Measurements from ENCODE around the gene SRI. TPM values are rescaled to one million over a fixed set of nuclear protein-coding genes. Genes with fewer than 3 reads are reported as not detected.

The SRI gene
- total RNA-seq, 1 donor from 2014 or later = 136 TPM

DNA sequence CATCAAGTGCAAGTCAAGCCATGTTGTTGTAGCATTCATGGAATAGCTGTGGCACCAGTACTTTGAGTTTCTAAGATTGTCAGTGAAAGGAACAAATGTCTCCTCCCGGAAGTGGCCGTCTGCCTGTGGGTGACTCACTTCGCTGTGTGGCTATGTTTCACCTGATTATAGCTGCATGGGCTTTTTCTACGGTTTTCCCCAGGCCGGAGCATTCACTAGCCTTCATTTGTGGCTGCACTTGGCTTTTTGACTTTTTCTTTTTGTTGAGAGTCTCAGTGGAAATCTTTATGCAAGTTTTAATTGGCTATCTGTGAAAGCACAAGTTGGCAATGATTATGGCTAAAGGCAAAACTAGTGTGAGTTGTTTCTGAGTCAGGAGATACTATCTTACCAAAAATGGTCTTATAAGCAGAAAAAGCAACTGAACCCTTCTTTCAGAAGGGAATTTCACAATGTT, 35.0 kb downstream of the SRI start:
- H3K36me3 Mint-ChIP-seq = peaks cover 3% of the 10 kb centered on the region
- no peaks in the 10 kb centered on the region for H3K27me3 ChIP-seq
- H3K4me2 ChIP-seq = no peak overlapping the region

DNA sequence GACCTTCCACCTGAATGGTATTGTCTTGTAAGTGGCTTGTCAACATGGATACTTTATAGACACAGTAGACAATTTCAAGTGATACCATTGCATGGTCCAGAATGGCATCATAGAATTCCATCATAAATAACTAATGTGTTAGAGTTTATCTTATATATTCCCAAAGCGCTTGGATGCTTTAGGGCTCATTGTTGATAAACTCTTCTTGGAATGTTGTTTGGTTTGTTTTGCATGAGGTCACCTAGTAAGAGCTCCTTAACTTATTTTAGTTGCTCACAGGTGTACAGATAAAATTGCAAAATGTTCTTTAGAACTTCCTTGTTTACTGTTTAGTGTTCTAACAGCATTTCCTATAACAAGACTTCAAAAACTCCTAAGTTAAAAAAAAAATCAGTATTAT, 36.8 kb downstream of the SRI start:
- Histone ChIP-seq H3K9ac (no peak overlapping the region), H4K20me1 (ENCODE audit: low read depth) (no peaks in the 10 kb centered on the region), H3K4me1 (no peaks in the 10 kb centered on the region), H3K4me3 (no peak overlapping the region), H3K36me3 (no peaks in the 10 kb centered on the region), H2AFZ (replicated peaks) (no peak overlapping the region), H3K9me3 (ENCODE audit: low read depth) (no peaks in the 10 kb centered on the region), H3F3A (ENCODE audit: low read depth) (no peaks in the 10 kb centered on the region), H3K27ac (no peak overlapping the region), H3K27me3 (no peaks in the 10 kb centered on the region), H3K79me2 (ENCODE audit: low read depth) (no peaks in the 10 kb centered on the region), H3K4me2 (no peak overlapping the region)
- Mint-ChIP-seq H3K27ac (no peak overlapping the region), H3K9me3 (no peaks in the 10 kb centered on the region), H3K4me3 (no peak overlapping the region), H3K27me3 (ENCODE audit: insufficient read depth, low read depth) (no peaks in the 10 kb centered on the region), H3K4me1 (no peaks in the 10 kb centered on the region), H3K36me3 (no peaks in the 10 kb centered on the region)
- TF ChIP-seq EZH2 (IDR thresholded peaks at IDR 0.05) (no peak), EZH2phosphoT487 (IDR thresholded peaks at IDR 0.05) (no peak)
- TF ChIP-seq, protein P1, sequence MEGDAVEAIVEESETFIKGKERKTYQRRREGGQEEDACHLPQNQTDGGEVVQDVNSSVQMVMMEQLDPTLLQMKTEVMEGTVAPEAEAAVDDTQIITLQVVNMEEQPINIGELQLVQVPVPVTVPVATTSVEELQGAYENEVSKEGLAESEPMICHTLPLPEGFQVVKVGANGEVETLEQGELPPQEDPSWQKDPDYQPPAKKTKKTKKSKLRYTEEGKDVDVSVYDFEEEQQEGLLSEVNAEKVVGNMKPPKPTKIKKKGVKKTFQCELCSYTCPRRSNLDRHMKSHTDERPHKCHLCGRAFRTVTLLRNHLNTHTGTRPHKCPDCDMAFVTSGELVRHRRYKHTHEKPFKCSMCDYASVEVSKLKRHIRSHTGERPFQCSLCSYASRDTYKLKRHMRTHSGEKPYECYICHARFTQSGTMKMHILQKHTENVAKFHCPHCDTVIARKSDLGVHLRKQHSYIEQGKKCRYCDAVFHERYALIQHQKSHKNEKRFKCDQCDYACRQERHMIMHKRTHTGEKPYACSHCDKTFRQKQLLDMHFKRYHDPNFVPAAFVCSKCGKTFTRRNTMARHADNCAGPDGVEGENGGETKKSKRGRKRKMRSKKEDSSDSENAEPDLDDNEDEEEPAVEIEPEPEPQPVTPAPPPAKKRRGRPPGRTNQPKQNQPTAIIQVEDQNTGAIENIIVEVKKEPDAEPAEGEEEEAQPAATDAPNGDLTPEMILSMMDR (IDR thresholded peaks at IDR 0.05) = no peak
- no peak for DNase-seq (ENCODE audit: low spot score)

More for the DNA sequence above, 35.0 kb downstream of the SRI start:
- H3K27me3 Mint-ChIP-seq (ENCODE audit: insufficient read depth, low read depth) = no peaks in the 10 kb centered on the region
- H3K79me2 ChIP-seq (ENCODE audit: low read depth) = no peaks in the 10 kb centered on the region
- H3K9me3 Mint-ChIP-seq = no peaks in the 10 kb centered on the region
- no peak for TF ChIP-seq EZH2 (IDR thresholded peaks at IDR 0.05)
- TF ChIP-seq, protein P1 (IDR thresholded peaks at IDR 0.05) = no peak
- no peak for TF ChIP-seq EZH2phosphoT487 (IDR thresholded peaks at IDR 0.05)
- H2AFZ ChIP-seq (replicated peaks) = no peak overlapping the region
- no peak for DNase-seq (ENCODE audit: low spot score)
- no peaks in the 10 kb centered on the region for H4K20me1 ChIP-seq (ENCODE audit: low read depth)
- H3K4me3 Mint-ChIP-seq = no peak overlapping the region
- no peaks in the 10 kb centered on the region for H3K4me1 ChIP-seq
- no peak overlapping the region for H3K9ac ChIP-seq
- no peaks in the 10 kb centered on the region for H3K36me3 ChIP-seq
- no peaks in the 10 kb centered on the region for H3F3A ChIP-seq (ENCODE audit: low read depth)
- no peaks in the 10 kb centered on the region for H3K9me3 ChIP-seq (ENCODE audit: low read depth)
- H3K27ac ChIP-seq = no peak overlapping the region
- H3K4me3 ChIP-seq = no peak overlapping the region
- H3K27ac Mint-ChIP-seq = no peak overlapping the region
- H3K4me1 Mint-ChIP-seq = no peaks in the 10 kb centered on the region

DNA sequence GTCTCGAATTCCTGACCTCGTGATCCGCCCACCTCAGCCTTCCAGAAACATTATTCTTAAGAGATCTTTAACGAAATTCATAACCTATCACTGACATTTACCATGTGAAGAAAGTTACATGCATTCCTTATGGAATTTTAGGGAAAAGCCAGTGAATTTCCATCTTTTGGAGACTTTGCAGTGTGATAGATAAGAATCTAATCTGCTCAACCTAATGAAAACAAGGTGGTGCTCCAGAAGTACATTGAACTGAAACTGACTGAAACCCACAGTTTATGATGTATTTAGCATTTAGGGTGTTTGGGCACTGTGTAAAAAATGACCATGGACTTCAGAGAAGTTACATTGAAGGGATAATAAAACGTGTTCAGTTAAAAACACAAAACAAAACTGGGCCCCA, 43.6 kb downstream of the SRI start:
- Histone ChIP-seq H3K4me2 (no peak overlapping the region), H3K4me1 (no peaks in the 10 kb centered on the region), H3F3A (ENCODE audit: low read depth) (no peaks in the 10 kb centered on the region), H3K27ac (no peak overlapping the region), H3K9ac (no peak overlapping the region), H4K20me1 (ENCODE audit: low read depth) (no peaks in the 10 kb centered on the region), H3K4me3 (no peak overlapping the region), H2AFZ (replicated peaks) (no peak overlapping the region), H3K27me3 (no peaks in the 10 kb centered on the region), H3K79me2 (ENCODE audit: low read depth) (no peaks in the 10 kb centered on the region), H3K36me3 (no peaks in the 10 kb centered on the region), H3K9me3 (ENCODE audit: low read depth) (no peaks in the 10 kb centered on the region)
- H3K4me1 Mint-ChIP-seq = no peaks in the 10 kb centered on the region
- H3K9me3 Mint-ChIP-seq = no peaks in the 10 kb centered on the region
- DNase-seq (ENCODE audit: low spot score) = no peak
- H3K27me3 Mint-ChIP-seq (ENCODE audit: insufficient read depth, low read depth) = no peaks in the 10 kb centered on the region
- TF ChIP-seq EZH2phosphoT487 (IDR thresholded peaks at IDR 0.05) (no peak), EZH2 (IDR thresholded peaks at IDR 0.05) (no peak)
- TF ChIP-seq, protein P1 (IDR thresholded peaks at IDR 0.05) = no peak
- H3K4me3 Mint-ChIP-seq = no peak overlapping the region
- no peak overlapping the region for H3K27ac Mint-ChIP-seq
- H3K36me3 Mint-ChIP-seq = no peaks in the 10 kb centered on the region
